Naive B cell (primary cell): ENCODE data around the gene NYNRIN. TPM values are rescaled to one million over a fixed set of nuclear protein-coding genes. Genes with fewer than 3 reads are reported as not detected.
A peak's percentile ranks its signal among the peaks of the same experiment; 100 is the strongest.

Experiments
- ATAC-seq, 2 donors: fragments of 150-1000 bp; cut with Tn5 transposase; 2 replicates each; pipeline ENCODE4 v1.10.0; 2021; ENCODE audit warnings: low read depth in 2 of 2, mild to moderate bottlenecking in 2 of 2, moderate library complexity in 2 of 2
- DNase-seq: peaks from one replicate; pipeline ENCODE4 v3.0.0; 2022
- H3K27ac Mint-ChIP-seq, 6 donors: one replicate each; pipeline ENCODE4 v1.8.0; 2020 to 2022; ENCODE audit warnings: mild to moderate bottlenecking in 6 of 6, mixed read lengths in 6 of 6, moderate library complexity in 5 of 6, inconsistent platforms in 2 of 6
- H3K27me3 Mint-ChIP-seq, 3 donors: one replicate each; pipeline ENCODE4 v1.8.0; 2021 to 2022; ENCODE audit warnings: mixed read lengths in 3 of 3, mild to moderate bottlenecking in 1 of 3
- H3K36me3 Mint-ChIP-seq, 2 donors: one replicate each; pipeline ENCODE4 v1.8.0; 2020 to 2022; ENCODE audit warnings: mixed read lengths in 2 of 2, inconsistent platforms in 1 of 2, mild to moderate bottlenecking in 1 of 2
- H3K4me1 Mint-ChIP-seq, 3 donors: one replicate each; pipeline ENCODE4 v1.8.0; 2020 to 2022; ENCODE audit warnings: mixed read lengths in 3 of 3, inconsistent platforms in 1 of 3, mild to moderate bottlenecking in 1 of 3, moderate library complexity in 1 of 3
- H3K4me3 Mint-ChIP-seq, 8 donors: one replicate each; pipeline ENCODE4 v1.8.0; 2020 to 2022; ENCODE audit warnings: mild to moderate bottlenecking in 8 of 8, mixed read lengths in 8 of 8, moderate library complexity in 8 of 8, inconsistent platforms in 2 of 8
- H3K9me3 Mint-ChIP-seq, 7 donors: one replicate each; pipeline ENCODE4 v1.8.0; 2020 to 2022; ENCODE audit warnings: mixed read lengths in 7 of 7, mild to moderate bottlenecking in 5 of 7, inconsistent platforms in 2 of 7, moderate library complexity in 1 of 7
- polyA plus RNA-seq, 6 donors: library from polyadenylated mRNA; unstranded; fragments of 300-500 nt; fragmentation: Illumina TruSeq; gene quantifications; one replicate each; pipeline ENCODE4 v1.2.3, GENCODE V29; 2021; ENCODE audit warnings: low read depth in 6 of 6

The NYNRIN gene
- polyA plus RNA-seq, 6 donors from 2014 or later, result 0.05 to 0.14 TPM; not detected in 4

DNA sequence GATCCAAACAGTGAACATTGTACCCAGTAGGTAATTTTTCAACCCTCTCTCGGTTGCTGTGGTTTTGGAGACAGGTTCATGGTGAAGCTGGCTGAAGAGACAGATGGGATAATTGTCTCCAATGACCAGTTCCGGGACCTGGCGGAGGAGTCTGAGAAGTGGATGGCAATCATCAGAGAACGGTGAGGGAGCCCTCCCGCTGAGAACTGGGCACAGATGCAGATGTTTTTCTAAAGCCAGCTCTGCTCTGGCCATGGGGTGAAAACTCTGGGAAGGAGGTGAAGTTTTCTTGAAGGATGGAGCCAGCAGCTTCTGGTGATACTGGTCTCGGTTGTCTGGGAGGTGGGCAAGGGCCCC is 37.2 kb downstream of the NYNRIN start:
- peaks cover 6 to 17% of the 10 kb centered on the region in 2 donors for H3K36me3 Mint-ChIP-seq
- DNase-seq (no peak), ATAC-seq (no peak)
- peak overlapping the region in 4 of 8 donors; percentile 30 to 74 (median 68) for H3K4me3 Mint-ChIP-seq
- H3K4me1 Mint-ChIP-seq, result peaks cover 60 to 74% (median 63%) of the 10 kb centered on the region in 3 donors
- no peaks in the 10 kb centered on the region for H3K27me3 Mint-ChIP-seq
- peak overlapping the region in 3 of 6 donors; percentile 34 to 84 (median 57) for H3K27ac Mint-ChIP-seq
- H3K9me3 Mint-ChIP-seq, result peaks cover 0 to 2% (median 0%) of the 10 kb centered on the region in 7 donors

DNA sequence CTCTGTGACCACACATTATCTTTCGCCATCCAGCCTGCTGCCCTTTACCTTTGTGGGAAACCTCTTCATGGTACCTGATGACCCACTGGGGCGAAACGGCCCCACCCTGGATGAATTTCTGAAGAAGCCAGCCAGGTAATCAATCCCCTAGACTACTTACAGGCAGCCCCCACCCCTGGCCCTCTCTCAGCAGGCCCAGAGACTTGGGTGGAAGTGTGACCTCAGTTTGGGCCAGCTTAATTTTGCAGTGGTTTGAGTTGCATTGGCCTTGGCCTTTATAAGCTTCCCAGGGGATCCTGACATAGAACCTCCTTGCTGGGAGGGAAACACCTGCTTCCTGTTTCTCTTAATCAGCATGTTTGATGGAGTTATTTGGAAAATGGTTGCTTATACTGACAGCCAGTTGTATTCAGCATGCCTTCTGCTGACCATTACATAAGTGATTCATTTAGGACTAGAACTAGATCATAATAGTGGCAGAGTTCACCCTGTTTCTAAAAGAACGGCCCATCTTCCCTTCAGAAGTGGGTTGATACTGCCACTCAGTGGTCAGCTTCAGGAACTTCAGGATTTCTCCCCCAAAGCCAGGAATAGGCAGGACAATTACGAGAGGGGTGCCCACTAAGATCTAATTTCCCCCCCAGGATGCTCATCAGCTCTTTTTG is 37.7 kb downstream of the NYNRIN start:
- H3K27ac Mint-ChIP-seq, result peak overlapping the region in 5 of 6 donors; percentile 50 to 92 (median 76)
- H3K4me3 Mint-ChIP-seq, result peak overlapping the region in 6 of 8 donors; percentile 13 to 74 (median 50)
- ATAC-seq (peak; percentile 32 to 43), DNase-seq (peak; percentile 50)
- H3K36me3 Mint-ChIP-seq, result peaks cover 6 to 16% of the 10 kb centered on the region in 2 donors
- peaks cover 56 to 73% (median 58%) of the 10 kb centered on the region in 3 donors for H3K4me1 Mint-ChIP-seq
- no peaks in the 10 kb centered on the region for H3K27me3 Mint-ChIP-seq
- peaks cover 0 to 2% (median 0%) of the 10 kb centered on the region in 7 donors for H3K9me3 Mint-ChIP-seq

DNA sequence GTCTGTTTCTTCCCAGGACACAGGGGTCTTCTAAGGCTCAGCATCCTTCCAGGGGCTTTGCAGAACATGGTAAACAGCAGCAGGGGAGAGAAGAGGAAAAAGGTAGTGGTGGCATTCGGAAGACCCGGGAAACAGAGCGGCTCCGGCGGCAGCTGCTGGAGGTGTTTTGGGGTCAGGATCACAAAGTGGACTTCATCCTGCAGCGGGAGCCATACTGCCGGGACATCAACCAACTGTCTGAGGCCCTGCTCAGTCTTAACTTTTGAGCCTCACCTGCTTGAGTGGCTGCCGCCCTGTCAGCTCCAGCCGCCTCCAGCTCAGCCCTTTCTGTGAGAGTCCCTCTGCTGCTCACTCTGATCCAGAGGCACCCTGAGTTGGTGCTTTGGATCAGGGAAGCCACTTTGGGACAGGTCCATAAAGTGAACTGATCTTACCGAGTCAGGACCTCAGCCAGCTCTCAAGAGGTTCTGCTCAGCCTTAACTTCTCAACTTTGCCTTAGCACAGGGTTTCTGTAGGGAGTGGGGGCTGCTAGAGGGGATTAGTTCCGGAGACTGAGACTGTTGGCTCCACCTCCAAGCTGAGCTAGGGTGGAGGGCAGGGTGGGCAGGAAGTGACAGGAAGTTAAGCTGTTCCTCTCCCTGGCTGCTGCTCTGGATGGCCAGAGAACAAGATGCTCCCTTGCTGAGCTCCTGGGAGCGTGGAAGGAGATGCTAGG is 38.4 kb downstream of the NYNRIN start:
- peak overlapping the region in 5 of 6 donors; percentile 50 to 92 (median 79) for H3K27ac Mint-ChIP-seq
- peaks cover 0 to 2% (median 0%) of the 10 kb centered on the region in 7 donors for H3K9me3 Mint-ChIP-seq
- peaks cover 6 to 9% of the 10 kb centered on the region in 2 donors for H3K36me3 Mint-ChIP-seq
- H3K4me1 Mint-ChIP-seq, result peaks cover 54 to 72% (median 58%) of the 10 kb centered on the region in 3 donors
- peak overlapping the region in 5 of 8 donors; percentile 41 to 75 (median 68) for H3K4me3 Mint-ChIP-seq
- ATAC-seq (no peak), DNase-seq (no peak)
- no peaks in the 10 kb centered on the region for H3K27me3 Mint-ChIP-seq

DNA sequence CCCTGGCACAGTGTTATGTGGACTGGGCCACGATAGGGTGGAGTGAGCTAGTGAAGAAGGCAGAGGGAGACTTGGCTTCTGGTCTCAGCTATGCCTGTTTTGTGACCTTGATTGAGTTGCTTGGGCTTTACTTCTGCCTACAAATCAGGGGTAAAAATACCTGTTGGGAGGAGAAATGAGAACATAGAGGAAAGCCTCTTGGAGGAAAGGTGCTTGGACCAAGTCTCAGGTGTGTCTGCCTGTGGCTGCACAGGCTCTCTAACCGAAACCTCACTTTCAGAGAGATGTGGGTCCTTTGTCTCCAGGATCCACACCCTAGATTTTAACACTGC is 38.9 kb downstream of the NYNRIN start:
- Mint-ChIP-seq H3K9me3 (peaks cover 0 to 2% (median 0%) of the 10 kb centered on the region in 7 donors), H3K27ac (peak overlapping the region in 3 of 6 donors; percentile 10 to 81 (median 57)), H3K4me3 (peak overlapping the region in 2 of 8 donors; percentile 59 to 75), H3K36me3 (peaks cover 9 to 10% of the 10 kb centered on the region in 2 donors), H3K27me3 (no peaks in the 10 kb centered on the region), H3K4me1 (peaks cover 58 to 77% (median 63%) of the 10 kb centered on the region in 3 donors)
- ATAC-seq, result no peak
- no peak for DNase-seq

DNA sequence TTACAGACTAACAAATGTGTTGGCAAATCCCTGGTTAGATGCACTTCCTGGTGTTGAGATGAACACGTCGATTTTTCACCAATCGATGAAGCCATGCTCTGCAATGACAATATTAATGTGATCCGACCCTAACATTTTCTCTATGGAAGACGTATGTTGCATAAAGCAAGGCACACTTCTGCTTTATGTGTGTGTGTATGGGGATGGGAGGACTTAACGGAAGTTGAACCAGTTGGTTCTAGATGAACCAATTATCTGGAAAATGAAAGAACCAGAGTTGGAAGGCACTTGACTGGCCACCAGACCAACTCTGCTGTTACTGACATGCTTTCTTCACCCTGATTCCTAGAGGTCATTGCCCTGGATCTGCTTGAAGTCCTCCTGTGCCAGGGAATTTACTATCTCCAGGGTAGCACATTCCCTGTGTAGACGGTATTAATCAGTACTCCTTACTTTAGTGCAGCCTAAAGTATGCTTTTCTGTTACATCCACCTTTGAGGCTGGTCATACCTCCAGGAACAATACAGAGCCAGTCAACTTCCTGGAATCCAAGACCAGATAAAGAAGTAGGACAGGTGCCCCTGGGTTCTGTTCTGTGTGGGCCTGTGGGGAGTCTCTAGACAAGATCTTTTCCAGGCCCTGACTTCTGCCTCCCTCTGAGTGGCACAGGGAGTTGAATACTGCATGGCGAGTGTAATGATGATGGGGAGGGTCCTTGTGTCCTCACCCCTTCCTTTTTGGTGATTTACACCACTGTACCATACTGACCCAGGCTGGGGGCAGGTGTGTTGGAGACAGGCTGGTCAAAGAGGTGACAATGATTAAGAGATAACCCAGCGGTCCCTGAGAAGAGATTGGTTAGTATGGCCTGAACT is 39.7 kb downstream of the NYNRIN start:
- ATAC-seq (no peak), DNase-seq (no peak)
- Mint-ChIP-seq H3K36me3 (peaks cover 2 to 12% of the 10 kb centered on the region in 2 donors), H3K4me3 (peak overlapping the region in 2 of 8 donors; percentile 17 to 67), H3K4me1 (peaks cover 61 to 80% (median 71%) of the 10 kb centered on the region in 3 donors), H3K9me3 (peaks cover 0 to 5% (median 2%) of the 10 kb centered on the region in 7 donors), H3K27me3 (no peaks in the 10 kb centered on the region), H3K27ac (peak overlapping the region in 3 of 6 donors; percentile 54 to 70 (median 54))

- Mint-ChIP-seq H3K4me1 (peaks cover 61 to 81% (median 73%) of the 10 kb centered on the region in 3 donors), H3K4me3 (peak overlapping the region in 1 of 8 donors; percentile 67), H3K27me3 (no peaks in the 10 kb centered on the region), H3K36me3 (peaks cover 0 to 12% of the 10 kb centered on the region in 2 donors), H3K9me3 (peaks cover 0 to 5% (median 2%) of the 10 kb centered on the region in 7 donors), H3K27ac (peak overlapping the region in 4 of 6 donors; percentile 40 to 74 (median 48))
- ATAC-seq, result no peak
- DNase-seq, result no peak
Measured at GRCh38 chr14:24439257-24439656, 40.5 kb downstream of the NYNRIN start.

GRCh38 chr14:24439830-24440605 is 41.2 kb downstream of the NYNRIN start:
- no peak for ATAC-seq
- peak overlapping the region in 2 of 6 donors; percentile 56 to 77 for H3K27ac Mint-ChIP-seq
- no peak for DNase-seq
- H3K27me3 Mint-ChIP-seq, result no peaks in the 10 kb centered on the region
- peaks cover 0 to 12% of the 10 kb centered on the region in 2 donors for H3K36me3 Mint-ChIP-seq
- H3K4me1 Mint-ChIP-seq, result peaks cover 56 to 75% (median 73%) of the 10 kb centered on the region in 3 donors
- peak overlapping the region in 3 of 8 donors; percentile 9 to 68 (median 67) for H3K4me3 Mint-ChIP-seq
- H3K9me3 Mint-ChIP-seq, result peaks cover 0 to 5% (median under 1%) of the 10 kb centered on the region in 7 donors

- Mint-ChIP-seq H3K27ac (peak overlapping the region in 4 of 6 donors; percentile 39 to 99 (median 60)), H3K4me3 (peak overlapping the region in 7 of 8 donors; percentile 3 to 99 (median 96)), H3K36me3 (peaks cover 0 to 12% of the 10 kb centered on the region in 2 donors), H3K9me3 (peaks cover 0 to 6% (median 4%) of the 10 kb centered on the region in 7 donors), H3K4me1 (peaks cover 49 to 68% (median 65%) of the 10 kb centered on the region in 3 donors), H3K27me3 (no peaks in the 10 kb centered on the region)
- DNase-seq (no peak), ATAC-seq (no peak)
Measured at GRCh38 chr14:24440606-24441399, 42.0 kb downstream of the NYNRIN start.

- Mint-ChIP-seq H3K27ac (peak overlapping the region; percentile 94 to 99 (median 96)), H3K36me3 (peaks cover 4 to 17% of the 10 kb centered on the region in 2 donors), H3K4me1 (peaks cover 44 to 61% (median 58%) of the 10 kb centered on the region in 3 donors), H3K4me3 (peak overlapping the region; percentile 93 to 99 (median 96)), H3K9me3 (peaks cover 0 to 6% (median 4%) of the 10 kb centered on the region in 7 donors), H3K27me3 (peaks cover 0 to 3% (median 0%) of the 10 kb centered on the region in 3 donors)
- ATAC-seq (no peak), DNase-seq (no peak)
Measured at GRCh38 chr14:24441485-24441884, 42.7 kb downstream of the NYNRIN start.

DNA sequence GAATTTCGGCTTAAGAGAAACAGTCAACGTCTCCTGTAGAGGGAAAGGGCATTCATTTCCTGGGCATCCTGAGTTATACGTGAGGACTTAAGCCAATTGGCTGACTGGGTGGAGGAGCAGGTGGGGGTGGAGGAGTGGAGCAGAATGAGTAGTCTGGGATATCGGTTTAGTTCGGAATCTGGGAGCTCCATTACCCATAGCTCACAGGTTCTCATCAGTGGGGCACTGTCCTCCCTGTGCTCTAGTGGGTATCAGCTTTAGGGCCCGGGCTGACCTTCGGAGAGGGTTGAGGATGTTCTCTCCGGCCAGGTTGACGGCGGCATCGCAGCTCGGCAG is 43.1 kb downstream of the NYNRIN start:
- H3K36me3 Mint-ChIP-seq, result peaks cover 7 to 21% of the 10 kb centered on the region in 2 donors
- peak overlapping the region; percentile 94 to 99 (median 96) for H3K27ac Mint-ChIP-seq
- peaks cover 40 to 57% (median 55%) of the 10 kb centered on the region in 3 donors for H3K4me1 Mint-ChIP-seq
- peak overlapping the region; percentile 93 to 99 (median 96) for H3K4me3 Mint-ChIP-seq
- DNase-seq (no peak), ATAC-seq (no peak)
- peaks cover 0 to 6% (median 4%) of the 10 kb centered on the region in 7 donors for H3K9me3 Mint-ChIP-seq
- H3K27me3 Mint-ChIP-seq, result peaks cover 0 to 7% (median 0%) of the 10 kb centered on the region in 3 donors

GRCh38 chr14:24442240-24443052 is 43.6 kb downstream of the NYNRIN start, which contains the start of gene SDR39U1:
Gene SDR39U1 (minus strand): TSS chr14:24442776. CDS start chr14:24442769, 7 bp downstream.
- DNase-seq (peak; percentile 97), ATAC-seq (peak; percentile 88 to 91)
- Mint-ChIP-seq H3K9me3 (peaks cover 0 to 6% (median 4%) of the 10 kb centered on the region in 7 donors), H3K4me1 (peaks cover 37 to 52% (median 49%) of the 10 kb centered on the region in 3 donors), H3K27me3 (peaks cover 0 to 8% (median 0%) of the 10 kb centered on the region in 3 donors), H3K4me3 (peak within 1 kb of the TSS; percentile 93 to 99 (median 96)), H3K27ac (peak within 1 kb of the TSS; percentile 95 to 99 (median 96)), H3K36me3 (peaks cover 9 to 25% of the 10 kb centered on the region in 2 donors)
